Peyer's patch (tissue), 4 donors: ENCODE data around the gene ZNF546.

ENCODE experiments used
- POLR2A ChIP-seq, 2 donors: fragments of 450-650 bp; IDR thresholded peaks; one replicate each; pipeline ENCODE4 v1.5.1; 2017; ENCODE audit warnings: antibody characterized with exemption in 2 of 2, mild to moderate bottlenecking in 2 of 2, moderate library complexity in 2 of 2
- TF ChIP-seq, protein P1 (sequence below), 6 experiments: fragments of 450-650 bp in 4 of 6; fragments of 200-600 bp in 2 of 6; sonication (generic) in 1 of 6; IDR thresholded peaks; one replicate each; pipeline ENCODE4 v1.5.1; 2017 to 2019; ENCODE audit warnings: antibody characterized with exemption in 6 of 6, mild to moderate bottlenecking in 3 of 6, moderate library complexity in 1 of 6

DNA sequence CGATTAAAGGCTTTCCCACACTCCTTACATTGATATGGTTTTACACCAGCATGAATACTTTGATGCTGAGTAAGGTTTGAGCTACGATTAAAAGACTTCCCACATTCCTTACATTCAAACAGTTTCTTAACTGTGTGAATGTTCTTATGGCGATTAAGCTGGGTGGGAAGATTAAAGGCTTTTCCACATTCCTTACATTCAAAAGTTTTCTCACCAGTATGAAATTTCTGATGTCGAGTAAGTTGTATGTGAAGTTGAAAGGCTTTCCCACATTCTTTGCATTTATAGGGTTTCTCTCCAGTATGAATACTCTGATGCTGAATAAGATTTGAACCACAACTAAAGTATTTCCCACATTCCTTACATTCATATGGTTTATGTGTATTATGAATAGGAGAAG, 39.1 kb downstream of the ZNF546 start:
- TF ChIP-seq, protein P1, sequence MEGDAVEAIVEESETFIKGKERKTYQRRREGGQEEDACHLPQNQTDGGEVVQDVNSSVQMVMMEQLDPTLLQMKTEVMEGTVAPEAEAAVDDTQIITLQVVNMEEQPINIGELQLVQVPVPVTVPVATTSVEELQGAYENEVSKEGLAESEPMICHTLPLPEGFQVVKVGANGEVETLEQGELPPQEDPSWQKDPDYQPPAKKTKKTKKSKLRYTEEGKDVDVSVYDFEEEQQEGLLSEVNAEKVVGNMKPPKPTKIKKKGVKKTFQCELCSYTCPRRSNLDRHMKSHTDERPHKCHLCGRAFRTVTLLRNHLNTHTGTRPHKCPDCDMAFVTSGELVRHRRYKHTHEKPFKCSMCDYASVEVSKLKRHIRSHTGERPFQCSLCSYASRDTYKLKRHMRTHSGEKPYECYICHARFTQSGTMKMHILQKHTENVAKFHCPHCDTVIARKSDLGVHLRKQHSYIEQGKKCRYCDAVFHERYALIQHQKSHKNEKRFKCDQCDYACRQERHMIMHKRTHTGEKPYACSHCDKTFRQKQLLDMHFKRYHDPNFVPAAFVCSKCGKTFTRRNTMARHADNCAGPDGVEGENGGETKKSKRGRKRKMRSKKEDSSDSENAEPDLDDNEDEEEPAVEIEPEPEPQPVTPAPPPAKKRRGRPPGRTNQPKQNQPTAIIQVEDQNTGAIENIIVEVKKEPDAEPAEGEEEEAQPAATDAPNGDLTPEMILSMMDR (IDR thresholded peaks at IDR 0.05): no peak
- TF ChIP-seq POLR2A (IDR thresholded peaks at IDR 0.05): no peak
